ENCODE results near the gene UROC1.
"Not testable (repeated sequence)": the region's sequence is repeated elsewhere in the genome, so short reads cannot be mapped to it uniquely, and the experiment has no call there.

UROC1 gene

DNA sequence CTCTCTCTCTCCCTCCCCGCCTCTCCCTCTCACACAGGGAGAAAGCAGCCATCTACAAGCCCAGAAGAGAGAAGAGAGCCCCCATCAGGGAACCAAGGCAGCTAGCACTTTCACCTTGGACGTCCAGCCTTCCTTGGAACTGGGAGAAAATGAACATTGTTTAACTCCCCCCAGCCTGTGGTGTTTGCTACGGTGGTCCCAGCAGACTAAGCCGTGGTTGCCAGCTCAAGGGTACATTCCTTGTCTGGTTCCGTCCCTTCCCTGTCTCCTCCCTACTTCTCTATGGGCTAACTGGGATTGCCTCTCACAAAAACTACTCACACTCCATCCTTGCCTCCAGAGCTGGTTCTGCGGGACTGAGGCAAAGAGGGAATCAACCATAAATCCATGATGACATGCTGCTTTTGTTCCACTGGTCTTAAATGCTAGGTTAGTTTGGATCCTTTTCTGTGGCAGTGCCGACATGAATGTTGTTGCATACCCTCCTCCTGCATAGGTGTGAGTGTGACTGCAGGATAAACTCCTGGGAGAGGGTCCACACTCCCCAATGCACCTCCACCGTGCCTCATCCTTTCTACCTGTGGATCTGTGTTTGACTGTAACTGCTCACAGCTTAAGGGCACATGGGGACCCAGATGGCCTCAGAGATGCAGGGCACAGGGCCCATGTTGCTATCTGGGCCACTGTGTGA lies 29.1 kb upstream of the UROC1 start:
- no peak for DNase-seq (ENCODE audit: low spot score)

DNA sequence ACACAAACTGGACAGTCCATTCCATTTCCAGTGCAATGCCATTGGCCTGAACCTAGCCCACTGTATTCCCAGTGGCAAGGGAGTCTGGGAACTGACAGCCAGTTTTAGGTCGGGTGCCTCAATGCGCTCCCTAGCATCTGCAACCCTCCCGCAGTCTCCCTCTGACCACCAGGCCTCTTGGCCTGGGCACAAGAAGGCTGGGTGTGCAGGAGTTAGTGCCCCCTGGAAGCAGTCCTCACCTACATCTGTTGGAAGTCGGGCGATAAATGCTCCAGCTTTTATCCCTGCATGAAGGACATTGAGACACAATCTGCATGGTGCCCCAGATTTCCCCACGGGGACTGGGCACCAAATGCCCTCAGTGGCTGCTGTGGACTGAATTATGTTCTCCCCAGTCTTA lies 28.4 kb upstream of the UROC1 start:
- DNase-seq (ENCODE audit: low spot score), result no peak

DNA sequence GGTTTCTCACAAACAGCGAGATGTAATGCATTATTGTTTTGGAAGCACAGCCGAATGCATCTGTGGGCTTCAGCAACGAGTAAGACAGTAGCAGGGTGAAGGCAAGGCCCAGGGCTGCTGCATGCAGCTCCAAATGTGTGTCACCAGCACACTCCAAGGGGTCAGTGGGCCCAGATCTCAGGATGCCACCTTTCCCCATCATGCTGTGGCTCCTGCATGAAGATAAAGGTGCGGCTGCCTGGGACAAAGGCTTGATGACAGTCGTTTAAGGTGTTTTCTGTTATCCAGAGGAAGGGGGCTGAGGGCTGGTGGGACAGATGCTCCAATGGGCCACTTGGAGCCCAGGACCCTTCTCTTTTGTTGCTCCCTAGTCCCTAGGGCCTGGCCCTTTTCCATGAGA lies 28.0 kb upstream of the UROC1 start:
- DNase-seq (ENCODE audit: low spot score), result no peak

DNA sequence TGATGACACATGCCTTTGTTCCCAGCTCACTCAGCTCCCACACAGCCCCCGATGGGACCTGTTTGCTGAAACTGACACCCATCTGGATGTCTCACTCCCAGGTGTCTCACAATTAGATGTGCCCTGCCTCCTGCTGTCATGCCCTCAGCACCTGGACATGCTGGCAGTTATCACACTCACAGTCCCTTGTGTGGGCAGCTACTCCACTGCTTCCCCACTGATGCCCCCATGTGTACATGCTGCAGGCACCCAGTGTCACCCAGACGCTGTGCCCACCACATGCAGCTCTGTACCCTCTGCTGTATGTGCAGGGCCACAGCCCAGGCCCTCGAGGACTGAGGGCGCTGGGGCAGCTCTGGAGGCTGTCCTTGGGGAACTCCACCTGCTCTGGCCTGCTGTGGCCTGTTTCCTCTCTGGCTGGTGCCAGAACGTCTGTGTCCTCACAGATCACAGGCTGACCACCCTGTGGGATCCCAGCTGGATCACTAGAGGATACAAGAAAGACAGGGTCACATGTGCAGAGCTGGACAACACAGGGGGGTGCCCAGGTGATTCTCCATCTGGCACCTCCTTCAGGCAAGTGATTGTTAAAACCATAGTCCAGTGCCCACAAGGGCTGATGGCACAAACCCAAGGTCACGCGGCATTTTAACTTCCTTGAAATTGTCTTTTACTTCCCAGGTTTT lies 27.2 kb upstream of the UROC1 start:
- DNase-seq (ENCODE audit: low spot score), result no peak

DNA sequence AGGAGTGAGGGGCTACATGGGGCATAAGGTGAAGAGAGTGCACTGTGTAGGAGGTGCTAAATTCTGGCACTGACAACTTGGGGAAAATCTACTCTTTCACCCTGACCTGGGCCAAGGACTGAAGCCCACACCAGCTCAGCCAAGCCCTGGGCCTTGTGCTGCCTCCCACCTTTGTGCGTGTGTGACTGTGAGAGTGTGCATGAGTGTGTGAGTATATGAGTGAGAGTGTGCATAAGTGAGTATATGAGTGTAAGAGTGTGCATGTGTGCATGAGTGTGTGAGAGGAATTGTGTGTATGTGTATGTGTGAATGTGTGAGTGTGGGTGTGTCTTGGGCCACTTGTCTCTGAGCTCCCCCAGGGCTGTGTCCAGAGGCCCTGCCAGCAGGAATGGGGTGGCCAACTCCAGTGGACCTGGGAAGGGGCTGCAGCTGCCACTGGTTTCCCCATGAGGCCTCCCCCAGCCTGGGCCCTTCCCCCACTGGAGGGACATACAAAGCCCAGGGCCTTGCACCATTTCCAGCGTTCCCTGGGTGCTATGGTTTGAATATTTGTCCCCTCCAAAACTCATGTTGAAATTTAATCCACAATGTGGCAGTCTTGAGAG lies 26.0 kb upstream of the UROC1 start:
- DNase-seq (ENCODE audit: low spot score), result no peak

DNA sequence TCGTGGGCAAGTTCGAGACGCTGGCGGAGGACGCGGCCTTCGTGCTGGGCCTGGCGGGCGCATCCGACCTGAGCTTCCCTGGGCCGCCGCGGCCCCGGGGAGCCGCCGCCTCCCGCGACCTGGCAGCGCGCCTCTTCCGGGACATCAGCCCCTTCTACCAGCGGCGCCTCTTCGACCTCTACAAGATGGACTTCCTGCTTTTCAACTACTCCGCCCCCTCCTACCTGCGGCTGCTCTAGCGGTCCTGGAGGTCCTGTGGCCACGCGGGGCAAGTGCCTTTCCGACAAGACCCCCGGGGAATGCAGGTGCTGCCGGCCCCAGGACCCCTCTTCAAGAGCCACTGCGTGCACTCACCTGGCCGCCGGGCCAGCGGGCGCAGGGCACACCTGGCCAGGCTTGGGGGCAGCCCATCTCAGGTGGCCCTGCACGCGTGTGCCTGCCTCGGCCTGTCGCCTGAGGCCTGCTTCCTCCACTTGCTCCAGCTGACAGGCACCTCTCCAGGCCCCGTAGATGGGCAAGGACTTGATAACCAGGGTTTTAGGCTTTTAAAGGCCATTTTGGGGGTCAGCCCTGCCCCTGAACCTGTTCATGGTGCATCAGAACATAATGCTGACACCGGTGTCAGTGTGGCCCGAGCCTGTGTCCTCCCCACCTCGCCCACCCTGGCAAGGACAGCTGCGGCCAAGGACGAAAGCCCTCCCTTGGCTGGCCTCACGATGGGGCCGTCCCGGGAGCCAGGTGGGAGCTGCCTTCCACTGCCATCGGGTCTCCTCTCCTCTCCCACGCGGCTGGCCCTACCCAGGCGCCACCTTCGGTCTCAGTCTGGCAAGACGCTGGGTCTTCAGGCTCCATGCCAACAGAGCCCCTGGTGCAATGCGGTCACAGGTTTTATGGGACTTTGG lies 25.0 kb upstream of the UROC1 start:
- no peak for DNase-seq (ENCODE audit: low spot score)

DNA sequence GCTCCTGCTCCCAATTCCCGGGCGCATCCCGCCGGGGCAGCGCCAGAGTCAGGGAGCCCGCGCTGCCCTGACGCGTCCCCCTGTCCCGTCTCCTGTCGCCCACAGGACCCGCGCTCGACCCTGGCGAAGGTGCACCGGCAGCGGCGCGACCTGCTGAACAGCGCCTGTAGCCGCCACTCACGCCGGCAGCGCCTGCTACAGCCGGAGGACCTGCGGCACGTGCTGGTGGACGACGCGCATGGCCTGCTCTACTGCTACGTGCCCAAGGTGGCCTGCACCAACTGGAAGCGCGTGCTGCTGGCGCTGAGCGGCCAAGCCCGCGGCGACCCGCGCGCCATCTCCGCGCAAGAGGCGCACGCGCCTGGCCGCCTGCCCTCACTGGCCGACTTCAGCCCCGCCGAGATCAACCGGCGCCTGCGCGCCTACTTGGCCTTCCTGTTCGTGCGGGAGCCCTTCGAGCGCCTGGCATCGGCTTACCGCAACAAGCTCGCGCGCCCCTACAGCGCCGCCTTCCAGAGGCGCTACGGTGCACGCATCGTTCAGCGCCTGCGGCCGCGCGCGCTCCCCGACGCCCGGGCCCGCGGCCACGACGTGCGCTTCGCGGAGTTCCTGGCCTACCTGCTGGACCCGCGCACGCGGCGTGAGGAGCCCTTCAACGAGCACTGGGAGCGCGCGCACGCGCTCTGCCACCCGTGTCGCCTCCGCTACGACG lies 24.2 kb upstream of the UROC1 start:
- DNase-seq (ENCODE audit: low spot score), result no peak

DNA sequence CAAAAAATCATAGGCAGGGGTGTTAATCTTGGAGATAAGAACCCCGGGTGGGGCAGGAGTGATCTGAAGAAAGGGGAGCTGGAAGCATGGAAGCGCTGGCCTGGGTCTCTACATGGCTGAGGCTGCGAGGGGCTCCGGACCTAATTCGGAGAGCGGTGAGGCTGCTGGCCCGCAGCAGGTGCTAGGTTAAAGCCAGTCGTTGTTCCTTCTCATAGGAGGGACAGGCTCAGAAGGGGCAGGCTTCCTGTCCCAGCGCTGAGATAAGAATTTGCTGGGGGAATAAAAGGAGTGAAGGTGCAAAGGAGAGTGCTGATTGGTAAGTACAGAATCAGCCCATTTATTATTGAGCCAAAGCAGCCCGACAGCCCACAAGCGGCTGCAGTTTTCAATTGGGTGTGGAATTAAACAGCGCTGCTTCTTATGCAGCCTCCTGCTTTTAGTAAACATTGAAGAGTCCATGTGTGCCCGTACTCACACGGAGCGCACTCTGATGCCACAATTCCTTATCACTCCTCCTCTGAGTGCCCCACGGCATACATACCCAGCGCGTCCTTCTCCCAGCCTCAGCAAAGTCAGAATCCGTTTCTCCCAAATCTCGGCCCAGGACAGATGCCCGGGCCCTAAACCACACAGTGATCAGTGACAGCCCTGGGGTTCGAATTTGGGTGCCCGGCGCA lies 23.5 kb upstream of the UROC1 start:
- no peak for DNase-seq (ENCODE audit: low spot score)

DNA sequence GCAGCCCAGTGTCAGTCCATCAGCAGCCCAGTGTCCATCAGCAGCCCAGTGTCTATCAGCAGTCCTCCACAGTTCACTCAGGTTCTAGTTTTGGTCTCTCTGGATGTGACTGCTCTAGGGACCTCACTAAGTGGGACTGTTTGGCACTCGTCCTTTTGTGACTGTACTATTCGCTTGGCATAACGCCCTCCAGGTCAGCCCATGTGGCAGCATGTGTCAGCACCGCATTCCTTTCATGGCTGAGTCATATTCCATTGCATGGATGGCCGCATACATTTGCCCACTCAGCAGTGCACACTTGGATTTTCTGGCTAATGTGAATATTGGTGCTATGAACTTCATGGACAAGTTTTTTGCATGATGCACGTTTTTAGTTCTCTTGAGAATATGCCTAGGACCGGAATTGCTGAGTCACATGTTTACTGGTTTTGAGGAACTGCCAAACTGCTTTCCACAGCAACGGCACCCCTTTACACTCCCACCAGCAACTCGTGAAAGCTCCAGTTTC lies 22.8 kb upstream of the UROC1 start:
- DNase-seq (ENCODE audit: low spot score), result no peak

DNA sequence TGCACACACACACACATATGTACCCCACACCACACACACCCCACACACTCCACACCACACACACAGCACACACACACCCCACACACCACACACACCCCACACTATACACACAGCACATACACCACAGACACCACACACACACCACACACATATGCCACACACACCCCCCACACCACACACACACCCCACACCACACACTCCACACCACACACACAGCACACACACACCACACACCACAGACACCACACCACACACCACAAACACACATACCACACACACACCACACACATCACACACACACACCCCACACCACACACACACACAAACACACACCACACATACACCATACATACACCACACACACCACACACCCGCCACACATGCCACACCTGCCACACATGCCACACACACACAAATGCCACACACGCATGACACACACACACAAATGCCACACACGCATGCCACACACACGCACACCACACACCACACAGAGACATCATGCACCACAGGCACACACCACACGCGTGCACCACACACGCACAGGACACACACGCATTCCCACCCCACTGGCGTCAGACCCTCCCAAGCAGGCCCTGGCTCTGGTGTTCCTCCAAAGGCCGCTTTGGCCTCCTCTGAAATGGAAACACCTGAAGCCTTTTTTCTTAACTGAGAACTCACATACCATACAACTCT lies 22.1 kb upstream of the UROC1 start:
- DNase-seq (ENCODE audit: low spot score), result no peak

DNA sequence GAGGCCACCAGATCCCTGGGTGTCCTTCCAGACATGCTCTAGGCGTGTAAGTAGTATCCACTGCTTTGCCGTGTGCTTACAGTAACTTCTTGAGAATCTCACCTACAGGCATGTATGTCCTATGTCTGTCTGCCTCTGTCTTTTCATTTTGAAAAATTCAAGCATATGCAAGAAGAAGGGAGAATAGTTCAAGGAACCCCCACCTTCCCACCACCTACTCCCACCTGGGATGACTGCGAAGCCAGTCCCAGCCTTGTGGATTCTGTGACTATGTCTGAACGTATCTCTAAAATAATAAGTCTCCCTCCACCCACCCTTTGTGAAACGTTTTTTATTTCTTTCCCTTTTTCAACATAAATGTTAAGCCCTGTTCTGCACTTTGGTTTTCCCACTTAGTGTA lies 21.4 kb upstream of the UROC1 start:
- DNase-seq (ENCODE audit: low spot score), result no peak

DNA sequence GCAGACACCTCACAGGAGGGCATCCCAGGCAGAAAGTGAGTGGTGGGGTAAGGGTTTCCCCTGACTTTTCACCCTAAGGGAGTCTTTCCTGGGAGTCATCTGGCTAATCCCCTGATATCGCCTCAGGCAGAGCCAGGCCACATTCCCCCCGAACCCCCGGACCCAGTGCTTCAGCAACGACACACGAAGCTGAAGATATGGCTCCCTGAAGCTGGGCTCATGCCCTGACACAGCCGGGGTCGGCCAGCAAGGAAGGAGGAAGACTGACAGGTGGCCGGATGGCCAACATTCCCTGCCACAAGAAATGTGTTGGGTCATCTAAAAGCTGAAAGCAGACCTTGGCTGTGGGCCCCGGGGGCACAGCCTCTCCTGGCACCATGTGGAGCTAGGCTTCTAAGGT lies 20.7 kb upstream of the UROC1 start:
- DNase-seq (ENCODE audit: low spot score), result no peak

DNA sequence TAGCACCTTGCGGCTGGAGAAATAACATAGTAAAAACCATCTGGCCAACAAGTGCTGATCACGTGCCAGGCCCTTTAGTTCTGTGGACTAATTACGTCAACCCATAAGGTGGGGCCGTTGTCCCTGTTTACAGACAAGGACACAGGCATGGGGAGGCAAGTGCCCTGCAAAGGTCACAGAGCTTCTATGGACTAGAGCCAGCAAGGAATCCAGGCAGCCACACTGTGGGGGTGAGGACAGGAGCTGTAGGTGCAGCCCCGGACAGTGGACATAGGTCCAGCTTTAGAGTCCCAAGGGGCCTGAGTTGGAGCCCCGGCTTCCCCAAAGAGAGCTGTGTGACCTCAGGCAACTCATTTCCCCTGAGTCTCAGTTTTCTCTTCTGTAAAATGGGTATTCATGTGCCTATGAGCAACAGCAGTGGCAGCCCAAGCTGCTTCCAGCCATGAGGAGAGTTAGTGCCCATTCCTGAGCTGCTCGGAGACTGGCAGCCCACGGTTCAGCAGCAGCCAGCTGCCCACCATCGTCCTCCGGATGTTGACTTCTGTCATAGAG lies 20.2 kb upstream of the UROC1 start:
- DNase-seq (ENCODE audit: low spot score), result no peak

DNA sequence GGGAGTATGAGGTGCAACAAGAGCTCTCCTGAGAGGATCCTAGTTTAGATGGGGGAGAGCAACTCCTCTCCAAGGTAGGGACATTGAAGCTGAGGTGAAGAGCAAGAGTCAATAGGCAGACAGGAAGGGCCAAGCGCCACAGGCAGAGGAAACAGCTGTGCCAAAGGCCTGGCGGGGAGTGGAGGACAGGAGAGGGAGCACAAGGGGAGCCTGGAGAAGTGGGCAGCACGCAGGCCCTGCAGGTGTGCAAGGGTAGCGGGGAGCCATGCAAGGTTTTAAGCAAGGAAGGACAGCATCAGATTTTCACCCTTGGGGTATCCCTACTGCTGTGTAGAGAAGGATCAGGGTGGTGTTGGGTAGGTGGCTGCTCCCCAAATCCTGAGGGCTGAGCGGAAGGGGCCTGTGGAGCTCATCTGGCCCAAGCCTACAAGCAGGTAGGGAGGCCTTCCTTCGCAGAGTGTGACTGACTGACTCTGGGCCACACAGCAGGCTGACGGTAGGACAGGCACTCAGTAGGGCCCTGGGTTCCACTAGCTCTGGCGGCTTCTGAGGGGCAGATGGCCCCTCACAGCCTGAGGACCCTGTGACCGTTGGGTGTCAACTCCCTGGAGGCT lies 19.6 kb upstream of the UROC1 start:
- no peak for DNase-seq (ENCODE audit: low spot score)

DNA sequence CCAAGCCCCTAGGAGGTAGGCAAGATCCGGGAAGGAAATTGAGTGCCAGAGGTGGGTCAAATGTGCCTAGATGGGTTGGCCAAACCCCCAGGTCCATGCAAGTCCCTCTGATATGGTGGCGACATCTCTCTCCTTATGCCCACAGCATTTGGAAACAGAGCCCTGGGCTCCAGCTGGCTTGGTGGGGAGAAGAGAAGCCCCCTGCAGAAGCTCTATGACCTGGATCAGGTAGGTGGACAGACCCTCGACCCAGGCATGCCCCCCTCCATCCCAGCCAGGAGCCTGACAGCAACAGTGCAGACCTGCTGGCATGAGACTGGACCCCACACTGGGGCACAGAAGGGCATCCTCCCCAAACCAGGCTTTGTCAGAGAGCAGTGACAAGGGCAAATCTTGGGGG lies 18.6 kb upstream of the UROC1 start:
- no peak for DNase-seq (ENCODE audit: low spot score)

DNA sequence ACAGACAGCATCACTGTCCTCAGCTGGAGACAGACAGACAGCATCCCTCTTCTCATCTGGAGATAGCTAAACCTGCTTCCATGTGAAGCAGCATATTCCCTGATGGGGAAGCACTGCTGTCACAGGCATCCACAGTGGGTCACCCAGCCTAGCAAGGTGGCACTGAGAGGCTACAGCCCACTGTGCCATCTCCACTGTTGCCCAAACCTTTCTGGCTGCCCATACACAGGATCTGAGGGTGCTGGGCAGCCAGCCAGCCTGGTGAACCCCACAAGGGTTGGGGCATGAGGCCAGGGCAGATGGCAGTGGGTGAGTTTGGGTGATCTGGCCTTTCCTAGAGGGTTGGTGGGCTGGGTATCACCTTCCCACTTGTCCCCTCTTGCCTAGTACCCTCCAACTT lies 18.1 kb upstream of the UROC1 start:
- DNase-seq (ENCODE audit: low spot score), result no peak

DNA sequence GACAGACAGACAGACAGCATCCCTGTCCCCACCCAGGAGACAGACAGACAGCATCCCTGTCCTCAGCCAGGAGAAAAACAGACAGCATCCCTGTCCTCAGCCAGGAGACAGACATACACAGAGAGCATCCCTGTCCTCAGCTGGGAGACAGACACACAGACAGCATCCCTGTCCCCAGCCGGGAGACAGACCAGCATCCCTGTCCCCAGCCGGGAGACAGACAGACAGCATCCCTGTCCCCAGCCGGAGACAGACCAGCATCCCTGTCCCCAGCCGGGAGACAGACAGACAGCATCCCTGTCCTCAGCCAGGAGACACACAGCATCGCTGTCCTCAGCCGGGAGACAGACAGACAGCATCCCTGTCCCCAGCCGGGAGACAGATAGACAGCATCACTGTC lies 17.1 kb upstream of the UROC1 start:
- not testable (repeated sequence) for DNase-seq (ENCODE audit: low spot score)

DNA sequence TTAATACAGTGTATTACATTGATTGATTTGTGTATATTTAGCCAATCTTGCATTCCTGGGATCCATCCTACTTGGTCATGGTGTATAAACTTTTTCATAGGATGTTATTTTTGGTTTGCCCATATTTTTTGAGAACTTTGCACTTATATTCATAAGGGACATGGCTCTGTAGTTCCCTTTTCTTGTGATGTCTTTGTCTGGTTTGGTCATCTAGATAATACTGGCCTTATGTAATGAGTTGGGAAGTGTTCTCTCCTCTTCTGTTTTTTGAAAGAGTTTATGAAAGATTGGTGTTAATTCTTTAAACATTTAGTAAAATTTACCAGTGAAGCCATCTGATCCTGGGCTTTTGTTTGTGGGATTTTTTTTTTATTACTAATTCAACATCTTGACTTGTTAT lies 15.9 kb upstream of the UROC1 start:
- DNase-seq (ENCODE audit: low spot score), result no peak

DNA sequence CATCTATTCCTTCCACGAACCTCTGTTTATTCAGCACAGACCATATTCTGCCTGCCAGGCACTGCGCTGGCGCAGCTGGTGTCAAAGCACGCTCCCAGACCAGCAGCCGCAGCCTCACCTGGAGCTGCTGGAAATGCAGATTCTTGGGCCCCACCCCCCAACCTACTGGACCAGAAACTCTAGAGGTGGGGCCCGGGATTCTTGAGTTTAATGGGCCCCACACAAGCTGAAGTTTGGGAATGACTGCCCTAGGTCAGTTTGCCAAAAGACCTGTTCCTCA lies 13.4 kb upstream of the UROC1 start:
- DNase-seq (ENCODE audit: low spot score), result no peak
